Ascending aorta (tissue), 2 donors: ENCODE measurements around the gene KCNN1. TPM values are rescaled to one million over a fixed set of nuclear protein-coding genes. Genes with fewer than 3 reads are reported as not detected.
"Not testable (repeated sequence)": the region's sequence is repeated elsewhere in the genome, so short reads cannot be mapped to it uniquely, and the experiment has no call there.

ENCODE experiments used
- DNase-seq, 2 donors: peaks; one replicate each; pipeline ENCODE4 v3.0.0-alpha.2; 2019; ENCODE audit warnings: low spot score in 2 of 2
- H3K27ac ChIP-seq, 2 donors: fragments of 200-600 bp; sonication (generic); one replicate each; pipeline ENCODE4 v1.5.1; 2016 to 2017; ENCODE audit warnings: mild to moderate bottlenecking in 1 of 2
- H3K27me3 ChIP-seq: fragments of 200-600 bp; sonication (generic); one replicate; pipeline ENCODE4 v1.5.1; 2017
- H3K36me3 ChIP-seq, 2 donors: fragments of 200-600 bp; sonication (generic); one replicate each; pipeline ENCODE4 v1.5.1; 2016
- H3K4me1 ChIP-seq, 2 donors: fragments of 200-600 bp; sonication (generic); one replicate each; pipeline ENCODE4 v1.5.1; 2016 to 2017; ENCODE audit warnings: mild to moderate bottlenecking in 1 of 2
- H3K4me3 ChIP-seq, 2 donors: fragments of 200-600 bp; sonication (generic); one replicate each; pipeline ENCODE4 v1.5.1; 2016 to 2017; ENCODE audit warnings: mild to moderate bottlenecking in 1 of 2
- H3K9me3 ChIP-seq, 2 donors: fragments of 200-600 bp; sonication (generic); one replicate each; pipeline ENCODE4 v1.5.1; 2016
- intact Hi-C: fragments of 100-400 bp; cut with DNase I; formaldehyde crosslinking; loops from one replicate; pipeline ENCODE4 v1.15.1; 2023
- total RNA-seq: library from RNA; depleted of rRNA; stranded (reverse); fragments of >200 nt; gene quantifications from one replicate; pipeline ENCODE4 v1.1.0, GENCODE V29; 2016
- TF ChIP-seq, protein P1 (sequence below), 3 experiments: fragments of 200-600 bp in 2 of 3; fragments of 450-650 bp in 1 of 3; sonication (generic) in 2 of 3; IDR thresholded peaks; one replicate each; pipeline ENCODE4 v1.5.1; 2016 to 2019; ENCODE audit warnings: antibody characterized with exemption in 3 of 3, mild to moderate bottlenecking in 1 of 3, moderate library complexity in 1 of 3

The KCNN1 gene
- total RNA-seq, 1 donor from 2014 or later, result not detected

DNA sequence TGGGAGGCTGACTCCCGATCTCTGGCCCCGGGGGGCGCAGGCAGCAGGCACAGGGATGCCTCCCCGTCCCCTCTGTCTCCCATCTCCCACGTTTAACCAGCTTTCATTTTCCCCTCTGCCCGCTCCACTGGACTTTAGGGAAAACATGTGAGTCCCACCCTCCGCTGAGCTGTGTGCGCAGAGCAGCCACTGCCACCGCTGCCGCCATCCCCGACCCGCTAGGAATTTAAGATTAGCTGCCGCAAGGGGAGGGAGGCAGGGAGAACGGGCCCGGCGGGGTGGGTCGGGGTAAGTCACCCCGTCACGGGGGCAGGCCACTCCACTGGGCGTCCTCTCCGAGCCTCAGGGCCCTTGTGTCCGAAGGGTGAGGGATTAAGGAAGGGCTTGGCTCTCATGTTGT is 15.5 kb downstream of the KCNN1 start:
- intact Hi-C loops, result no loop called here
- Histone ChIP-seq H3K36me3 (no peaks in the 10 kb centered on the region), H3K27me3 (no peaks in the 10 kb centered on the region), H3K27ac (no peak overlapping the region), H3K4me3 (no peak overlapping the region), H3K9me3 (no peaks in the 10 kb centered on the region), H3K4me1 (no peaks in the 10 kb centered on the region)
- TF ChIP-seq, protein P1, sequence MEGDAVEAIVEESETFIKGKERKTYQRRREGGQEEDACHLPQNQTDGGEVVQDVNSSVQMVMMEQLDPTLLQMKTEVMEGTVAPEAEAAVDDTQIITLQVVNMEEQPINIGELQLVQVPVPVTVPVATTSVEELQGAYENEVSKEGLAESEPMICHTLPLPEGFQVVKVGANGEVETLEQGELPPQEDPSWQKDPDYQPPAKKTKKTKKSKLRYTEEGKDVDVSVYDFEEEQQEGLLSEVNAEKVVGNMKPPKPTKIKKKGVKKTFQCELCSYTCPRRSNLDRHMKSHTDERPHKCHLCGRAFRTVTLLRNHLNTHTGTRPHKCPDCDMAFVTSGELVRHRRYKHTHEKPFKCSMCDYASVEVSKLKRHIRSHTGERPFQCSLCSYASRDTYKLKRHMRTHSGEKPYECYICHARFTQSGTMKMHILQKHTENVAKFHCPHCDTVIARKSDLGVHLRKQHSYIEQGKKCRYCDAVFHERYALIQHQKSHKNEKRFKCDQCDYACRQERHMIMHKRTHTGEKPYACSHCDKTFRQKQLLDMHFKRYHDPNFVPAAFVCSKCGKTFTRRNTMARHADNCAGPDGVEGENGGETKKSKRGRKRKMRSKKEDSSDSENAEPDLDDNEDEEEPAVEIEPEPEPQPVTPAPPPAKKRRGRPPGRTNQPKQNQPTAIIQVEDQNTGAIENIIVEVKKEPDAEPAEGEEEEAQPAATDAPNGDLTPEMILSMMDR (IDR thresholded peaks at IDR 0.05), result no peak
- no peak for DNase-seq

GRCh38 chr19:17985037-17985818 is 18.3 kb downstream of the KCNN1 start:
- intact Hi-C loops, result no loop called here

GRCh38 chr19:17986569-17986968 is 19.7 kb downstream of the KCNN1 start:
- H3K4me3 ChIP-seq, H3K27me3 ChIP-seq, H3K27ac ChIP-seq, H3K4me1 ChIP-seq, DNase-seq, H3K9me3 ChIP-seq, intact Hi-C loops, H3K36me3 ChIP-seq: not testable (repeated sequence)

More at GRCh38 chr19:17985037-17985818, 18.3 kb downstream of the KCNN1 start:
- H3K27me3 ChIP-seq, result no peaks in the 10 kb centered on the region
- no peaks in the 10 kb centered on the region for H3K4me1 ChIP-seq
- no peaks in the 10 kb centered on the region for H3K36me3 ChIP-seq
- H3K4me3 ChIP-seq, result no peak overlapping the region
- H3K9me3 ChIP-seq, result no peaks in the 10 kb centered on the region
- no peak overlapping the region for H3K27ac ChIP-seq
- TF ChIP-seq, protein P1 (IDR thresholded peaks at IDR 0.05), result no peak
- no peak for DNase-seq

GRCh38 chr19:17988161-17988560 is 21.3 kb downstream of the KCNN1 start:
- Histone ChIP-seq H3K27ac (no peak overlapping the region), H3K27me3 (no peaks in the 10 kb centered on the region), H3K4me1 (no peaks in the 10 kb centered on the region), H3K36me3 (no peaks in the 10 kb centered on the region), H3K9me3 (no peaks in the 10 kb centered on the region), H3K4me3 (no peak overlapping the region)
- DNase-seq, result no peak
- intact Hi-C loops, result no loop called here
- TF ChIP-seq, protein P1 (IDR thresholded peaks at IDR 0.05), result no peak

DNA sequence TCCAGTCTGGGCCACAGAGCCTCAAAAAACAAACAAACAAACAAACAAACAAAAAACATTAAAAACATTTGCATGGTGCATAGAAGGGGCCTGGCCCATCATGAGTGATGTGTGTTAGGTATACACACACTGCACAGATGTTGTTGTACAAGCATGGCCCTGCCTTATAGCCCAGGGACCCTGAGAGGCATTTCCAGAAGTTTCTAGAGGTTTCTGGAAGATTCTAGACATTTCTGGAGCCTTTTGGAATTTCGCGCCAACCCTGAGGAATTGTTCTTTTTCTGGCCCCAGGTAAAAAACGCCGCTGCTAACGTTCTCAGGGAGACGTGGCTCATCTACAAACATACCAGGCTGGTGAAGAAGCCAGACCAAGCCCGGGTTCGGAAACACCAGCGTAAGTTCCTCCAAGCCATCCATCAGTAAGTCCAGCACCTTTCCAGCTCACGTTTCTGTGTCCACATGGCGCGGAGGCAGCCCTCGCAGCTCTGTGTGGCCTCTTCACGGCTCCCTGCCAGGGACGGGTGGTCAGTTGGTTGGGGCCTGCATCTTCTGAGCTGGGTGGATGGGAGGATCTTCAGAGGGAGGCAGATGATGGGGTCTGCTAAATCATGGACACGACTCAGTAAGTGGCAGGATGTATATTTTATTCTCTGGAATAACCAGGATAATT is 22.7 kb downstream of the KCNN1 start:
- Histone ChIP-seq H3K4me3 (no peak overlapping the region), H3K27ac (no peak overlapping the region), H3K27me3 (no peaks in the 10 kb centered on the region), H3K9me3 (no peaks in the 10 kb centered on the region), H3K4me1 (no peaks in the 10 kb centered on the region), H3K36me3 (no peaks in the 10 kb centered on the region)
- intact Hi-C loops, result no loop called here
- TF ChIP-seq, protein P1 (IDR thresholded peaks at IDR 0.05), result no peak
- no peak for DNase-seq

GRCh38 chr19:17993076-17993813 is 26.3 kb downstream of the KCNN1 start:
- Histone ChIP-seq H3K4me1 (no peaks in the 10 kb centered on the region), H3K9me3 (no peaks in the 10 kb centered on the region), H3K27ac (no peak overlapping the region), H3K36me3 (no peaks in the 10 kb centered on the region), H3K27me3 (no peaks in the 10 kb centered on the region), H3K4me3 (no peak overlapping the region)
- intact Hi-C loops, result no loop called here
- TF ChIP-seq, protein P1 (IDR thresholded peaks at IDR 0.05), result no peak
- no peak for DNase-seq
